ENCODE results near the gene MECP2.
"Not testable (repeated sequence)": the region's sequence is repeated elsewhere in the genome, so short reads cannot be mapped to it uniquely, and the experiment has no call there.

The MECP2 gene

GRCh38 chrX:153983321-153983801 is 114.2 kb downstream of the MECP2 start:
- ATAC-seq: no peak
- TF ChIP-seq TSHZ2 (CRISPR knock-in tag; IDR thresholded peaks at IDR 0.05) (no peak), ARNTL (CRISPR knock-in tag; IDR thresholded peaks at IDR 0.05; ENCODE audit: borderline replicate concordance, low read depth) (no peak), ZNF565 (CRISPR knock-in tag; conservative IDR thresholded peaks at IDR 0.05; ENCODE audit: low read depth) (no peak), ZNF70 (CRISPR knock-in tag; IDR thresholded peaks at IDR 0.05) (no peak), PPARA (CRISPR knock-in tag; IDR thresholded peaks at IDR 0.05; ENCODE audit: borderline replicate concordance) (no peak), RARB (CRISPR knock-in tag; IDR thresholded peaks at IDR 0.05) (no peak), TOX (CRISPR knock-in tag; IDR thresholded peaks at IDR 0.05; ENCODE audit: borderline replicate concordance) (no peak), CSDC2 (CRISPR knock-in tag; IDR thresholded peaks at IDR 0.05) (no peak), SNAI2 (CRISPR knock-in tag; IDR thresholded peaks at IDR 0.05) (no peak), PATZ1 (CRISPR knock-in tag; IDR thresholded peaks at IDR 0.05; ENCODE audit: borderline replicate concordance) (no peak)

GRCh38 chrX:153981771-153982533 is 115.6 kb downstream of the MECP2 start:
- no peak for ATAC-seq
- TF ChIP-seq GLIS3 (CRISPR knock-in tag; IDR thresholded peaks at IDR 0.05): no peak
- no peak for TF ChIP-seq ZNF70 (CRISPR knock-in tag; IDR thresholded peaks at IDR 0.05)
- TF ChIP-seq TOX (CRISPR knock-in tag; IDR thresholded peaks at IDR 0.05; ENCODE audit: borderline replicate concordance): no peak
- no peak for TF ChIP-seq TSHZ2 (CRISPR knock-in tag; IDR thresholded peaks at IDR 0.05)
- TF ChIP-seq ZC3H10 (CRISPR knock-in tag; IDR thresholded peaks at IDR 0.05): no peak
- TF ChIP-seq ESRRG (CRISPR knock-in tag; IDR thresholded peaks at IDR 0.05): no peak
- no peak for TF ChIP-seq TCF4 (CRISPR knock-in tag; IDR thresholded peaks at IDR 0.05; ENCODE audit: borderline replicate concordance)
- no peak for TF ChIP-seq ZNF8 (CRISPR knock-in tag; IDR thresholded peaks at IDR 0.05)
- TF ChIP-seq CSDC2 (CRISPR knock-in tag; IDR thresholded peaks at IDR 0.05): no peak
- TF ChIP-seq PATZ1 (CRISPR knock-in tag; IDR thresholded peaks at IDR 0.05; ENCODE audit: borderline replicate concordance): no peak
- TF ChIP-seq ZFP3 (CRISPR knock-in tag; IDR thresholded peaks at IDR 0.05): no peak

DNA sequence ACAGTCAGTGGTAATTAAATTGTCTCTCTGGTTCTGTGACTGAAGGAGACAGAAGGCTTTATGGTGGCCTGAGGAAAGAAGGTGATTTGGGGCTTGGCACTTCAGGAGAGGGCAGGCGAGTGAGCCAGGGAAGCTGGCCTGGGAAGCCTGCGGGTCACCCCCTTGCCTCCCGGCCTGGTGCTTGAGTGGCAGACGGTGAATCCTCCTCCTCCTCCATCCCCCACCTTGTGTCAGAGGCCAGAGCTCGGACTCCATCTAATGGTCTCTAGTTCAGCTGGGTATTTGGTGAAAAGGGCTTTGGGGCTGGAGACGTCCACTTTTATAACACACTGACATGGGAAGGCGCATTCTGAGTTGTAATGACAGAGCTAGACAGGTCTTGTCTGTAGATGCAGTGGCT is 116.3 kb downstream of the MECP2 start:
- TF ChIP-seq, protein P1, sequence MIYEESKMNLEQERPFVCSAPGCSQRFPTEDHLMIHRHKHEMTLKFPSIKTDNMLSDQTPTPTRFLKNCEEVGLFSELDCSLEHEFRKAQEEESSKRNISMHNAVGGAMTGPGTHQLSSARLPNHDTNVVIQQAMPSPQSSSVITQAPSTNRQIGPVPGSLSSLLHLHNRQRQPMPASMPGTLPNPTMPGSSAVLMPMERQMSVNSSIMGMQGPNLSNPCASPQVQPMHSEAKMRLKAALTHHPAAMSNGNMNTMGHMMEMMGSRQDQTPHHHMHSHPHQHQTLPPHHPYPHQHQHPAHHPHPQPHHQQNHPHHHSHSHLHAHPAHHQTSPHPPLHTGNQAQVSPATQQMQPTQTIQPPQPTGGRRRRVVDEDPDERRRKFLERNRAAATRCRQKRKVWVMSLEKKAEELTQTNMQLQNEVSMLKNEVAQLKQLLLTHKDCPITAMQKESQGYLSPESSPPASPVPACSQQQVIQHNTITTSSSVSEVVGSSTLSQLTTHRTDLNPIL (CRISPR knock-in tag; IDR thresholded peaks at IDR 0.05; ENCODE audit: low read depth): no peak
- TF ChIP-seq GLIS3 (CRISPR knock-in tag; IDR thresholded peaks at IDR 0.05) (no peak), OSR1 (CRISPR knock-in tag; IDR thresholded peaks at IDR 0.05) (no peak), RARB (CRISPR knock-in tag; IDR thresholded peaks at IDR 0.05) (no peak), ZNF565 (CRISPR knock-in tag; conservative IDR thresholded peaks at IDR 0.05; ENCODE audit: low read depth) (no peak), ZFP30 (CRISPR knock-in tag; IDR thresholded peaks at IDR 0.05) (no peak)
- TF ChIP-seq, protein P2, sequence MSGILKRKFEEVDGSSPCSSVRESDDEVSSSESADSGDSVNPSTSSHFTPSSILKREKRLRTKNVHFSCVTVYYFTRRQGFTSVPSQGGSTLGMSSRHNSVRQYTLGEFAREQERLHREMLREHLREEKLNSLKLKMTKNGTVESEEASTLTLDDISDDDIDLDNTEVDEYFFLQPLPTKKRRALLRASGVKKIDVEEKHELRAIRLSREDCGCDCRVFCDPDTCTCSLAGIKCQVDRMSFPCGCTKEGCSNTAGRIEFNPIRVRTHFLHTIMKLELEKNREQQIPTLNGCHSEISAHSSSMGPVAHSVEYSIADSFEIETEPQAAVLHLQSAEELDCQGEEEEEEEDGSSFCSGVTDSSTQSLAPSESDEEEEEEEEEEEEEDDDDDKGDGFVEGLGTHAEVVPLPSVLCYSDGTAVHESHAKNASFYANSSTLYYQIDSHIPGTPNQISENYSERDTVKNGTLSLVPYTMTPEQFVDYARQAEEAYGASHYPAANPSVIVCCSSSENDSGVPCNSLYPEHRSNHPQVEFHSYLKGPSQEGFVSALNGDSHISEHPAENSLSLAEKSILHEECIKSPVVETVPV (CRISPR knock-in tag; IDR thresholded peaks at IDR 0.05): no peak
- ATAC-seq: no peak

GRCh38 chrX:153980394-153980793 is 117.1 kb downstream of the MECP2 start:
- not testable (repeated sequence) for ATAC-seq

Data from SK-N-SH treated with all-trans-retinoic acid at 6 μM for 48 hours (cell line).